Measurements from ENCODE around the gene GLP2R. TPM values are rescaled to one million over a fixed set of nuclear protein-coding genes. Genes with fewer than 3 reads are reported as not detected.

The GLP2R gene
- total RNA-seq, 2 experiments from 2014 or later, result not detected

DNA sequence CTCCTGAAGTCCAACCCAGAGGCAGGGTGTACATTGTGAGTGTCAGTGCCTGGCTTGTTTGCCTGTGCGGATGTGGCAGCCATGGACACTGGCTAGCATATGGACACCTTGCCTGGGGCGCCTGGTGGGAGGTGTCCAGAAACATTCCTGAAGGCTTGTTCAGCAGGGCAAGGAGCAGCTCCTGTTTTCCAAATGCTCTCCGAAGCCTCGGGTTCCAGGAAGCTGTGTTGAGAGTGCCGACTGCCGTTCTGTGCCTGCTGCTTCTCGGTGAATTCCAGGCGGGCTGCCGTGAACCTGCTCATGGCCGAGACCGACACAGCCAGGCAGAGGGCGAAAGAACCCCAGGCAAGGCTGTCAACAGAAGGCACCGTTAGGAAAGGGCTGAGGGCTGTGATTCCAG lies 23.4 kb upstream of the GLP2R start:
- BruUV-seq (replicated peaks), result no TSS peak
- intact Hi-C loops (cut with micrococcal nuclease; ENCODE audit: unreplicated experiment), result no loop called here
- H2AFZ ChIP-seq (ENCODE audit: low read length), result no peak overlapping the region

DNA sequence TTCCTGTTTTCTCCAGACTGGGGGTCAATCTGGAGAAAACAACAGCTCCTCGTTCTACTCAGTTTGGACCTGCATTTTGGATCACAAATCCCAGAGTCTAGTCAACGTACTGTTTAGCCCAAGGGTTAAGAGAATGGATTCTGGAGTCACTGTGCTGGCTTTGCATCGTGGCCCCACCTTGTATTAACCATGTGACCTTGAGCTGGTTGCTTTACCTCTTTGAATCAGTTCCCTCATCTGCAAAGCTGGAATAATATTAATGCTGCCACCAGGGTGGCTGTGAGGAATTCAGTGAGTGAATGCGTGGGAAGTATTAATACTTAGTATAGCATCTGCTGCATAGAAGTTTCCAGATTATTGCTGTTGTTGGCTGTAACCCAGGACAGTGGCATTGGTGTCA lies 23.0 kb upstream of the GLP2R start:
- TF ChIP-seq EZH2phosphoT487 (IDR thresholded peaks at IDR 0.05; ENCODE audit: borderline replicate concordance, low read depth, low read length), result no peak
- TF ChIP-seq, protein P1, sequence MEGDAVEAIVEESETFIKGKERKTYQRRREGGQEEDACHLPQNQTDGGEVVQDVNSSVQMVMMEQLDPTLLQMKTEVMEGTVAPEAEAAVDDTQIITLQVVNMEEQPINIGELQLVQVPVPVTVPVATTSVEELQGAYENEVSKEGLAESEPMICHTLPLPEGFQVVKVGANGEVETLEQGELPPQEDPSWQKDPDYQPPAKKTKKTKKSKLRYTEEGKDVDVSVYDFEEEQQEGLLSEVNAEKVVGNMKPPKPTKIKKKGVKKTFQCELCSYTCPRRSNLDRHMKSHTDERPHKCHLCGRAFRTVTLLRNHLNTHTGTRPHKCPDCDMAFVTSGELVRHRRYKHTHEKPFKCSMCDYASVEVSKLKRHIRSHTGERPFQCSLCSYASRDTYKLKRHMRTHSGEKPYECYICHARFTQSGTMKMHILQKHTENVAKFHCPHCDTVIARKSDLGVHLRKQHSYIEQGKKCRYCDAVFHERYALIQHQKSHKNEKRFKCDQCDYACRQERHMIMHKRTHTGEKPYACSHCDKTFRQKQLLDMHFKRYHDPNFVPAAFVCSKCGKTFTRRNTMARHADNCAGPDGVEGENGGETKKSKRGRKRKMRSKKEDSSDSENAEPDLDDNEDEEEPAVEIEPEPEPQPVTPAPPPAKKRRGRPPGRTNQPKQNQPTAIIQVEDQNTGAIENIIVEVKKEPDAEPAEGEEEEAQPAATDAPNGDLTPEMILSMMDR (conservative IDR thresholded peaks at IDR 0.05; ENCODE audit: low read length), result no peak
- no peak overlapping the region for H3K27ac ChIP-seq (ENCODE audit: low read depth, low read length, poor library complexity, severe bottlenecking)
- no peak overlapping the region for H3K4me3 ChIP-seq (ENCODE audit: low read depth, low read length, poor library complexity, severe bottlenecking)
- no peaks in the 10 kb centered on the region for H3K4me1 ChIP-seq (ENCODE audit: insufficient read depth, low read length, poor library complexity, severe bottlenecking)
- ChIA-PET CTCF (ENCODE audit: unreplicated experiment) (no interaction called here), POLR2A (no interaction called here)
- intact Hi-C loops (cut with micrococcal nuclease; ENCODE audit: unreplicated experiment), result no loop called here
- no peak overlapping the region for H2AFZ ChIP-seq (ENCODE audit: low read length)
- H3K9me3 ChIP-seq (ENCODE audit: low read length), result no peaks in the 10 kb centered on the region
- H4K20me1 ChIP-seq (ENCODE audit: insufficient read depth, low read length), result no peaks in the 10 kb centered on the region
- H3K79me2 ChIP-seq (ENCODE audit: insufficient read depth, low read depth, low read length), result no peaks in the 10 kb centered on the region
- no peak for DNase-seq (ENCODE audit: low spot score)
- H3K9me2 ChIP-seq (ENCODE audit: insufficient read depth, low read length), result no peaks in the 10 kb centered on the region
- no TSS peak for BruUV-seq (replicated peaks)
- no peaks in the 10 kb centered on the region for H3K36me3 ChIP-seq (ENCODE audit: insufficient read depth, low read length)
- no peak overlapping the region for H3K4me2 ChIP-seq (ENCODE audit: low read length)

More for the DNA sequence above, 23.4 kb upstream of the GLP2R start:
- H3K4me2 ChIP-seq (ENCODE audit: low read length), result no peak overlapping the region
- no peaks in the 10 kb centered on the region for H3K9me3 ChIP-seq (ENCODE audit: low read length)
- no peaks in the 10 kb centered on the region for H3K9me2 ChIP-seq (ENCODE audit: insufficient read depth, low read length)
- no peak overlapping the region for H3K27ac ChIP-seq (ENCODE audit: low read depth, low read length, poor library complexity, severe bottlenecking)
- no peaks in the 10 kb centered on the region for H4K20me1 ChIP-seq (ENCODE audit: insufficient read depth, low read length)
- ChIA-PET POLR2A (no interaction called here), CTCF (ENCODE audit: unreplicated experiment) (no interaction called here)
- H3K36me3 ChIP-seq (ENCODE audit: insufficient read depth, low read length), result no peaks in the 10 kb centered on the region
- H3K79me2 ChIP-seq (ENCODE audit: insufficient read depth, low read depth, low read length), result no peaks in the 10 kb centered on the region
- H3K4me3 ChIP-seq (ENCODE audit: low read depth, low read length, poor library complexity, severe bottlenecking), result no peak overlapping the region
- H3K4me1 ChIP-seq (ENCODE audit: insufficient read depth, low read length, poor library complexity, severe bottlenecking), result no peaks in the 10 kb centered on the region
- TF ChIP-seq, protein P1 (conservative IDR thresholded peaks at IDR 0.05; ENCODE audit: low read length), result no peak
- no peak for TF ChIP-seq EZH2phosphoT487 (IDR thresholded peaks at IDR 0.05; ENCODE audit: borderline replicate concordance, low read depth, low read length)
- no peak for DNase-seq (ENCODE audit: low spot score)

DNA sequence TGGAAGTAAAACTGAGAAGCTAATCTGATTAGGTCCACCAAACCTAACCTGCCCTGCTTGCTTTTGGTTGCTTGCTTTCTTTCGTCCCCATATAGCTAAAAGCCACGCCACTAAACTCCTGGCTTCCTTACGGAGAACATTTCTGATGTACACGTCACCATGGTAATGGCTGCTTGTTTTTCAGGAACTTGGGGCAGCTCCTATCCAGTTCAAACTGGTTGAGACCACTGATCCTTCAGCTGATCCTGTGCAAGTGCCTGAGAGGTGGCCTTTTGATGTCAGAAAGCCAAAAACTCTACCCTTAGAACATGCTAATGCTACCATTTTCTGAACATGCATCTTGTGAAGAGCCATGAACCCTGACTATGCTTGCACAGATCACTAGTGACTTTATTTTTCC lies 20.0 kb upstream of the GLP2R start:
- BruUV-seq (replicated peaks), result no TSS peak
- DNase-seq (ENCODE audit: low spot score), result no peak

More for the DNA sequence above, 20.0 kb upstream of the GLP2R start:
- Histone ChIP-seq H3K9me3 (ENCODE audit: low read length) (no peaks in the 10 kb centered on the region), H3K79me2 (ENCODE audit: insufficient read depth, low read depth, low read length) (no peaks in the 10 kb centered on the region), H3K4me2 (ENCODE audit: low read length) (no peak overlapping the region), H3K27ac (ENCODE audit: low read depth, low read length, poor library complexity, severe bottlenecking) (no peak overlapping the region), H3K36me3 (ENCODE audit: insufficient read depth, low read length) (no peaks in the 10 kb centered on the region), H4K20me1 (ENCODE audit: insufficient read depth, low read length) (no peaks in the 10 kb centered on the region), H3K4me3 (ENCODE audit: low read depth, low read length, poor library complexity, severe bottlenecking) (no peak overlapping the region), H2AFZ (ENCODE audit: low read length) (no peak overlapping the region), H3K9me2 (ENCODE audit: insufficient read depth, low read length) (no peaks in the 10 kb centered on the region), H3K4me1 (ENCODE audit: insufficient read depth, low read length, poor library complexity, severe bottlenecking) (no peaks in the 10 kb centered on the region)
- intact Hi-C loops (cut with micrococcal nuclease; ENCODE audit: unreplicated experiment), result no loop called here
- no peak for TF ChIP-seq EZH2phosphoT487 (IDR thresholded peaks at IDR 0.05; ENCODE audit: borderline replicate concordance, low read depth, low read length)
- TF ChIP-seq, protein P1 (conservative IDR thresholded peaks at IDR 0.05; ENCODE audit: low read length), result no peak
- ChIA-PET CTCF (ENCODE audit: unreplicated experiment) (no interaction called here), POLR2A (no interaction called here)
